ENCODE data around the gene EPS15. TPM values are rescaled to one million over a fixed set of nuclear protein-coding genes. Genes with fewer than 3 reads are reported as not detected.
A peak's percentile ranks its signal among the peaks of the same experiment; 100 is the strongest.

The EPS15 gene
- total and polyA plus RNA-seq, 2 of the 13 experiments (the other 11 are each of a cell fraction or from before 2014, with no cell fraction given), result 14.3 to 19.3 TPM

DNA sequence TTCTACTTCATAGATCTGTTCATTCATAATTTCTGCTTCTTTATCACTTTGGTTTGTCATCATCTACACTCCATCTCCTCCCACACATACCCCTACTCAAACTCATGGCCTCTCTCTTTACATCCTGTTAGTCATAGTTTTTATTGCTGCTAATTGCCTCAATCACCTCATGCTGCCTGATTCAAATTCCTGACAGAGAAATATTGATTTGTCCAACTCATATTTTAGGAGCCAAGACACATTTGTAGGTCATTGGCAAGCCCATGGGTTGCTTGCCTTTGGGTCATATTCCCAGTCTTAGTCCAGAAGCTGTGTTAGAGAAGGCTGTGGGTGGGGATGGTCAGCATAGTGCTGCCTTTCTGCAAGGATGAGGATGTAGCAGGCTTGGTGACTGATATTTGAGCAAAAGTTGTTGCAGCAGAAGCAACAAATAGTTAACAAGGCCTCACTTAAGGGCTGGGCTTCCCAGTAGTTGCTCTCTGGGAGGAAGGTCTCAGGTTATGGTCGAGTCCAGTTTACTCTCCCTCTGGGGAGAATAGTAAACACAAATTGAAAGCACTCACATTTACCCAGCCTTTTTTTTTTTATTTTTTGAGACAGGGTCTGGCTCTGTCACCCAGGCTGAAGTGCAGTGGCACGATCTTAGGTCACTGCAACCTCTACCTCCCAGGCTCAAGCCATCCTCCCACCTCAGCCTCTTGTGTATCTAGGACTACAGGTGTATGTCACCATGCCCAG lies 22.4 kb upstream of the EPS15 start:
- no peaks in the 10 kb centered on the region for H3K79me2 ChIP-seq (ENCODE audit: insufficient read depth, low read length)
- no TSS peak for BruUV-seq (replicated peaks)
- DNase-seq (ENCODE audit: low spot score) (no peak), FAIRE-seq (no peak), ATAC-seq (peak; percentile 76)
- peak overlapping the region; percentile 47 for H3K4me2 ChIP-seq (ENCODE audit: low read depth, low read length)
- WGBS (ENCODE audit: low lambda C conversion rate), result 0% methylated on average over 2 of the region's 2 CpGs
- H3K27ac ChIP-seq (ENCODE audit: extremely low read length, insufficient read depth, low read length), result no peak overlapping the region
- intact Hi-C loops (cut with micrococcal nuclease; ENCODE audit: unreplicated experiment) (no loop called here), in situ Hi-C loops (cut with HindIII; ENCODE audit: extremely low pct_ligation_motif_present, low pct_unique_long_range_greater_than_20kb) (no loop called here)
- H3K9me3 ChIP-seq (ENCODE audit: low read length), result no peaks in the 10 kb centered on the region
- peaks cover 32% of the 10 kb centered on the region for H3K4me1 ChIP-seq (ENCODE audit: insufficient read depth, low read length)
- no peaks in the 10 kb centered on the region for H3K27me3 ChIP-seq (ENCODE audit: control insufficient read depth in 1 of 2, insufficient read depth in 2 of 2, low read length in 2 of 2)
- POLR2A ChIA-PET, result no interaction called here
- no peak overlapping the region for H3K4me3 ChIP-seq (replicated peaks in 1 of 3; ENCODE audit: insufficient read depth in 1 of 3, low read depth in 2 of 3, low read length in 3 of 3)
- H2AFZ ChIP-seq (ENCODE audit: low read length), result no peak overlapping the region
- no peak overlapping the region for H3K9ac ChIP-seq (ENCODE audit: insufficient read depth, low read depth, low read length)
- H4K20me1 ChIP-seq (ENCODE audit: insufficient read depth, low read length), result no peaks in the 10 kb centered on the region
- CTCF ChIA-PET (ENCODE audit: low intra/inter-chr PET ratio, low total read pairs), result no interaction called here
- no peaks in the 10 kb centered on the region for H3K36me3 ChIP-seq (replicated peaks in 1 of 2; ENCODE audit: control insufficient read depth in 1 of 2, insufficient read depth in 2 of 2, low read length in 2 of 2)
- TF ChIP-seq, protein P1, sequence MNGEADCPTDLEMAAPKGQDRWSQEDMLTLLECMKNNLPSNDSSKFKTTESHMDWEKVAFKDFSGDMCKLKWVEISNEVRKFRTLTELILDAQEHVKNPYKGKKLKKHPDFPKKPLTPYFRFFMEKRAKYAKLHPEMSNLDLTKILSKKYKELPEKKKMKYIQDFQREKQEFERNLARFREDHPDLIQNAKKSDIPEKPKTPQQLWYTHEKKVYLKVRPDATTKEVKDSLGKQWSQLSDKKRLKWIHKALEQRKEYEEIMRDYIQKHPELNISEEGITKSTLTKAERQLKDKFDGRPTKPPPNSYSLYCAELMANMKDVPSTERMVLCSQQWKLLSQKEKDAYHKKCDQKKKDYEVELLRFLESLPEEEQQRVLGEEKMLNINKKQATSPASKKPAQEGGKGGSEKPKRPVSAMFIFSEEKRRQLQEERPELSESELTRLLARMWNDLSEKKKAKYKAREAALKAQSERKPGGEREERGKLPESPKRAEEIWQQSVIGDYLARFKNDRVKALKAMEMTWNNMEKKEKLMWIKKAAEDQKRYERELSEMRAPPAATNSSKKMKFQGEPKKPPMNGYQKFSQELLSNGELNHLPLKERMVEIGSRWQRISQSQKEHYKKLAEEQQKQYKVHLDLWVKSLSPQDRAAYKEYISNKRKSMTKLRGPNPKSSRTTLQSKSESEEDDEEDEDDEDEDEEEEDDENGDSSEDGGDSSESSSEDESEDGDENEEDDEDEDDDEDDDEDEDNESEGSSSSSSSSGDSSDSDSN (CRISPR knock-in tag; IDR thresholded peaks at IDR 0.05), result no peak
- TF ChIP-seq MTF1 (CRISPR knock-in tag; IDR thresholded peaks at IDR 0.05) (no peak), ATF1 (CRISPR knock-in tag; IDR thresholded peaks at IDR 0.05) (no peak), ATRX (CRISPR knock-in tag; IDR thresholded peaks at IDR 0.05; ENCODE audit: borderline replicate concordance) (no peak), SNRNP70 (IDR thresholded peaks at IDR 0.05; ENCODE audit: low read depth, low read length) (no peak), ELF3 (CRISPR knock-in tag; IDR thresholded peaks at IDR 0.05) (no peak), ZNF501 (CRISPR knock-in tag; IDR thresholded peaks at IDR 0.05) (0 out of 2 replicates have a peak, but pooled peaks have one; percentile 19), ELF4 (CRISPR knock-in tag; IDR thresholded peaks at IDR 0.05; ENCODE audit: borderline replicate concordance) (no peak), ZMYM3 (CRISPR knock-in tag; IDR thresholded peaks at IDR 0.05) (peak; percentile 10; the same call in 1 of the 2 replicates), ZNF652 (CRISPR knock-in tag; IDR thresholded peaks at IDR 0.05; ENCODE audit: borderline replicate concordance, low read depth) (peak; percentile 92), XBP1 (CRISPR knock-in tag; IDR thresholded peaks at IDR 0.05) (no peak), ZKSCAN5 (CRISPR knock-in tag; IDR thresholded peaks at IDR 0.05) (no peak), KDM5B (CRISPR knock-in tag; IDR thresholded peaks at IDR 0.05; ENCODE audit: borderline replicate concordance) (no peak)
- TF ChIP-seq, protein P2, sequence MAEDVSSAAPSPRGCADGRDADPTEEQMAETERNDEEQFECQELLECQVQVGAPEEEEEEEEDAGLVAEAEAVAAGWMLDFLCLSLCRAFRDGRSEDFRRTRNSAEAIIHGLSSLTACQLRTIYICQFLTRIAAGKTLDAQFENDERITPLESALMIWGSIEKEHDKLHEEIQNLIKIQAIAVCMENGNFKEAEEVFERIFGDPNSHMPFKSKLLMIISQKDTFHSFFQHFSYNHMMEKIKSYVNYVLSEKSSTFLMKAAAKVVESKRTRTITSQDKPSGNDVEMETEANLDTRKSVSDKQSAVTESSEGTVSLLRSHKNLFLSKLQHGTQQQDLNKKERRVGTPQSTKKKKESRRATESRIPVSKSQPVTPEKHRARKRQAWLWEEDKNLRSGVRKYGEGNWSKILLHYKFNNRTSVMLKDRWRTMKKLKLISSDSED (CRISPR knock-in tag; IDR thresholded peaks at IDR 0.05), result no peak
- TF ChIP-seq, protein P3, sequence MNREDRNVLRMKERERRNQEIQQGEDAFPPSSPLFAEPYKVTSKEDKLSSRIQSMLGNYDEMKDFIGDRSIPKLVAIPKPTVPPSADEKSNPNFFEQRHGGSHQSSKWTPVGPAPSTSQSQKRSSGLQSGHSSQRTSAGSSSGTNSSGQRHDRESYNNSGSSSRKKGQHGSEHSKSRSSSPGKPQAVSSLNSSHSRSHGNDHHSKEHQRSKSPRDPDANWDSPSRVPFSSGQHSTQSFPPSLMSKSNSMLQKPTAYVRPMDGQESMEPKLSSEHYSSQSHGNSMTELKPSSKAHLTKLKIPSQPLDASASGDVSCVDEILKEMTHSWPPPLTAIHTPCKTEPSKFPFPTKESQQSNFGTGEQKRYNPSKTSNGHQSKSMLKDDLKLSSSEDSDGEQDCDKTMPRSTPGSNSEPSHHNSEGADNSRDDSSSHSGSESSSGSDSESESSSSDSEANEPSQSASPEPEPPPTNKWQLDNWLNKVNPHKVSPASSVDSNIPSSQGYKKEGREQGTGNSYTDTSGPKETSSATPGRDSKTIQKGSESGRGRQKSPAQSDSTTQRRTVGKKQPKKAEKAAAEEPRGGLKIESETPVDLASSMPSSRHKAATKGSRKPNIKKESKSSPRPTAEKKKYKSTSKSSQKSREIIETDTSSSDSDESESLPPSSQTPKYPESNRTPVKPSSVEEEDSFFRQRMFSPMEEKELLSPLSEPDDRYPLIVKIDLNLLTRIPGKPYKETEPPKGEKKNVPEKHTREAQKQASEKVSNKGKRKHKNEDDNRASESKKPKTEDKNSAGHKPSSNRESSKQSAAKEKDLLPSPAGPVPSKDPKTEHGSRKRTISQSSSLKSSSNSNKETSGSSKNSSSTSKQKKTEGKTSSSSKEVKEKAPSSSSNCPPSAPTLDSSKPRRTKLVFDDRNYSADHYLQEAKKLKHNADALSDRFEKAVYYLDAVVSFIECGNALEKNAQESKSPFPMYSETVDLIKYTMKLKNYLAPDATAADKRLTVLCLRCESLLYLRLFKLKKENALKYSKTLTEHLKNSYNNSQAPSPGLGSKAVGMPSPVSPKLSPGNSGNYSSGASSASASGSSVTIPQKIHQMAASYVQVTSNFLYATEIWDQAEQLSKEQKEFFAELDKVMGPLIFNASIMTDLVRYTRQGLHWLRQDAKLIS (CRISPR knock-in tag; IDR thresholded peaks at IDR 0.05), result no peak
- TF ChIP-seq, protein P4, sequence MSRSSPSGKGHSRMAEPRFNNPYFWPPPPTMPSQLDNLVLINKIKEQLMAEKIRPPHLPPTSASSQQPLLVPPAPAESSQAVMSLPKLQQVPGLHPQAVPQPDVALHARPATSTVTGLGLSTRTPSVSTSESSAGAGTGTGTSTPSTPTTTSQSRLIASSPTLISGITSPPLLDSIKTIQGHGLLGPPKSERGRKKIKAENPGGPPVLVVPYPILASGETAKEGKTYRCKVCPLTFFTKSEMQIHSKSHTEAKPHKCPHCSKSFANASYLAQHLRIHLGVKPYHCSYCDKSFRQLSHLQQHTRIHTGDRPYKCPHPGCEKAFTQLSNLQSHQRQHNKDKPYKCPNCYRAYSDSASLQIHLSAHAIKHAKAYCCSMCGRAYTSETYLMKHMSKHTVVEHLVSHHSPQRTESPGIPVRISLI (CRISPR knock-in tag; IDR thresholded peaks at IDR 0.05; ENCODE audit: borderline replicate concordance), result no peak
